HG03442 (cell line): Measurements from ENCODE around the gene PPP1R13B.

Experiments used
- ATAC-seq: cut with Tn5 transposase; IDR thresholded peaks from one replicate; pipeline ENCODE4 v1.9.1; 2021; ENCODE audit warnings: mild to moderate bottlenecking, moderate library complexity; ENCODE audit not compliant: unreplicated experiment

PPP1R13B gene

DNA sequence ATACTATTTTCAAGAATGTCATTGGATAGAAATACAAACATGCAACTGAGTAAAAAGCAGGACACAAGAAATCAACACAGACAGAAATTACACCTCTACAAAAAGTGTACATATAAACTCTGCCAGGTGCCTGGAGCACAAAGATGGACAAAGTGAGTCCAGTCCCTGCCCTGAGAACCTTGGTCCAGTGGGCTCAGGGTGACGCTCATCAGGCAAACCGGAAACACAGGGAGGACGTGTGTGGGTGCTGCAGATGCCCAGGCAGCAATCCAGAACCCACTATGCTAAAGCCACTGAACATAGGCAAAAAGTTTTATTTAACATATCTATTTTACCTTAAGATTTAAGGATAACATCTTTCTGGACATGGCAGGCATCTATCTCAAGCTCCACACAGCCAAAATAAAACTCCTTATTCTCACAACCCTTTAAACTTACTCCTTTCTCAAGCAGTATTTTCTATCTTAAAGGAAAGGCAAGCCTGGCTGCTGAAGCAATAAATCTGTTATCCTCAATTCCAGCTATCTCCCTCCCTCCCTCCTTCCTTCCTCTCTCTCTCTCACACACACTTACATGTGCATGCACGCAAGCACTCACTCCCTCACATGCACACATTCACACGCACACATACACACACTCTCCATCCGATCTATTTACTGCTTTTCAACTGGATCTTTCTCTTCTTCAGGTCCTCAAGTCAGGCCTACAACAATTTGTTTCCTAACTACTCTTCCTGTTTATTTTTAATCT lies 10.2 kb downstream of the PPP1R13B start:
- ATAC-seq, result no peak

DNA sequence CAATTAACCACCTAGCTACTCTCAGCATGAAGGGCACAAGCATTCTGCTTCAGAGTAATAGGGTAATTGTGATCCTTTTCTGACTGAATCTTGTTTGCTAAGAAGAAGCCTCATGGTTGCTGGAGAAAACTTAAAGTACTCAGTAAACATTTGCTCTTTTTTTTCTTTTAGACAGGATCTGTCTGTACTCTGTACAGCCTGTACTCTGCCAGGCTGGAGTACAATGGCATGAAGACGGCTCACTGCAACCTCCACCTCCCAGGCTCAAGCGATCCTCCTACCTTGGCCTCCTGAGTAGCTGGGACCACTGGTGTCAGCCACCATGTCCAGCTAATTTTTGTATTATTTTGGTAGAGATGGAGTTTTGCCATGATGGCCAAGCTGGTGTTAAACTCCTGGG lies 12.4 kb downstream of the PPP1R13B start:
- no peak for ATAC-seq

DNA sequence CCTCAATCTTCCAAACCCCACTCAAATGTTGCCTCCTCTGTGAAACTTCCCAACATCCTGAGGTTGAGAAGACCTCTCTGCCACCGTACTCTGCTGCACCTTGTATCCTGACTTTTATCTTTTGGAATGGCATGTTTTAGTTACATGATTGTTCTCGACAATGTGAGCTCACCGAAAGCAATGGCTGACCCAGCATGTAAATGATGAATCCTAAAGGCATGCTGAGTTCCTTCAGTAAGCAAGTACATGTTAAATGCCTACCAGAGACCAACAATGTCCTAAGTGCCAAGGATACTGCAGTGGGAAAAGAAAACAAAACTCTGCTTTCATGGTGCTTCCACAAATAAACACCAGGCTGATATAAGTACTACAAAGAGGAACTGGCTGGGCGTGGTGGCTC lies 13.7 kb downstream of the PPP1R13B start:
- ATAC-seq, result no peak

DNA sequence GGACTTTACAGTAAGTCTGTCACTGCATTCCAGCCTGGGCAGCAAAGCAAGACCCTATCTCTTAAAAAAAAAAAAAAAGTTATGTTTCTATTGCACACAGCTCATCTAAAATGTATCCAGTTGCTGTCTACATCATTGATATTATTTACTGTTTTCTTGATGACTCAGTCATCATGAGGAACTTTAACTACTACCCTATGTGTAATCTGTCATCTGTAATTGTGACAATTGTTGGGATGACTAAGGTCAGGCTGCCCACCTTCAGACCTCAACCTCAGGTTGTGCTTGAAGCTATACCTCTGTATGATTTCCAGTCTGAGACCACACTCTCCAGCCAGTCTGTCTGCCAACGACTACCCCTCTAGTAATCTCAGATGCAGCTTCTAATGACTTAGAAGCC lies 15.3 kb downstream of the PPP1R13B start:
- no peak for ATAC-seq

DNA sequence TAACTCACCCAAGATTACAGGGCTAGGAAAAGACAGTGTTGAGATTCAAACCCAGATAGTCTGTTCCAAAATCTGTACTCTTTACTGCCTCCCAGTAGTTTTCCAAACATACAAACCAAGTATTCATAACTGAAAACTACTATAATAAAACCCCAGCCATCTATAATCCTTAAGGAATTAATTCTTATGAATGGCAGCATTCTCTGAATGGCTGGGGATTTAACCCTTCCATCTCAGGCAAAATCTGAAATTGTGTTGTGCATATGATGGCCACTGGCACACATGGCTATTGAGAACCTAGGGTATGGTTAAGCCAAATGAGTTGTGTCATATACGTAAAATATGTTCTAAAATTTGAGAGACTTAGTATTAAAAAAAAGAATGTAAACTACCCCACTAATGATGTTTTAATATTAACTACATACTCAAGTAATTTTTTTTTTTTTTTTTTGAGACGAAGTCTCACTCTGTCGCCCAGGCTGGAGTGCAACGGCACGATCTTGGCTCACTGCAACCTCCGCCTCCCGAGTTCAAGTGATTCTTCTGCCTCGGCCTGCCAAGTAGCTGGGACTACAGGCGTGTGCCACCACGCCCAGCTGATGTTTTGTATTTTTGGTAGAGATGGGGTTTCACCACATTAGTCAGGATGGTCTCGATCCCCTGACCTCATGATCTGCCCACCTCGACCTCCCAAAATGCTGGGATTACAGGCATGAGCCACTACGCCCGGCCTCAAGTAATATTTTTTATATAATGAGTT lies 16.7 kb downstream of the PPP1R13B start:
- no peak for ATAC-seq

DNA sequence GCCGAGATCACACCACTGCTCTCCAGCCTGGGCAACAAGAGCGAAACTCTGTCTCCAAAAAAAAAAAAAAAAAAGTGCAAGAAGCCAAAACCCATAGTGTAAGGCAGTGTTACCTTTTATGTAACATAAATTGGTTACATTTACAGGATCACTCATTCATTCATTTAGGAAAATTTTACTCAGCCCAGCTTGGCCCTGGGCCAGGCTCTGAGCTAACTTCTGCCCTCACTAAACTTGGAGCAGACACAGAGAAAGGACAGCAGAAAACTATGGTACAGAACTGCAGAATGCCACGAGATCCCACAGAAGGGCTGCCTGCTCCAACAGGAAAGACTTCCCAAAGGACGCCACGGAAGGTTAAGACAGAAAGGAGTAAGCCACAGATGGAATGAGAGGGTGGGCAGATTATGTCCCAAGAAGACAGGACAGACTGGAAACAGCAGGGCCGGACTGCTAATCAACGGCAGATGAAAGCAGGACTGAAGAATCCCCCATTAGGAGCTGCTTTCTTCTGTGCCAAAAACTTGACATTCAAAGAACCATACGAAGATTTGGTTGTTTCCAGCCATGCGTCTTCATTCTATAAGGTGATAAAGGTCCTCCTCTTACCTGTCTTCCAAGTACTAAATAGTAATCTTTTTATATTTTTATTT lies 18.9 kb downstream of the PPP1R13B start:
- no peak for ATAC-seq

DNA sequence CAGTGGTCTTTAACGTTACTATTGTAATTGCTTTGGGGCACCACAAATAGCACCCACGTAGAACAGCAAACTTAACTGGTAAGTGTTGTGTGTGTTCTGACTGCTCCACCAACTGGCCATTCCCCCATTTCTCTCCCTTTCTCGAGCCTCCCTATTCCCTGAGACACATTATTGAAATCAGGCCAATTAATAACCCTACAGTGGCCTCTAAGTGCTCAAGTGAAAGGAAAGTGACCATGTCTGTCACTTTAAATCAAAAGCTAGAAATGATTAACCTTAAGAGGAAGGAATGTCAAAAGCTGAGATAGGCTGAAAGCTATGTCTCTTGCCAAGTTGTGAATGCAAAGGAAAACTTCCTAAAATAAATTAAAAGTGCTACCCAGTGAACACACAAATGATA lies 22.3 kb downstream of the PPP1R13B start:
- no peak for ATAC-seq

DNA sequence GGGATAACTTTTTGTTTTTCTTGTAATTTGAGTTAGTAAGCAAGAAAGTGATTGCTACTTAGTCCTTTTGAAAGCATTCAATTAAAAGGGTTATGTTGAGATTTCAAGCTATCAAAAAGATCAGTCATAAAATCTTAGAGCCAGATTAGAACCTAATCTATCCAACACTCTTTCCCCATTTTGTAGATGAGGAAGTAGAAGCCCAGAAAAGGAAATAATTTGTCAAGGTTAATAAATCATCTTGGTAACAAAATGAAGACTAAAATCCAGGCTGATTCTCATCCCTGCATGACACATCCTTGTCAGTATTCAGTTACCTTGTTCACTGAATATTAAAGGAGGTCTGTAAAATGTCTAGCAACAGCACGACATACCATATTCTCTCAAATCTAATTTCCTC lies 26.5 kb downstream of the PPP1R13B start:
- no peak for ATAC-seq

DNA sequence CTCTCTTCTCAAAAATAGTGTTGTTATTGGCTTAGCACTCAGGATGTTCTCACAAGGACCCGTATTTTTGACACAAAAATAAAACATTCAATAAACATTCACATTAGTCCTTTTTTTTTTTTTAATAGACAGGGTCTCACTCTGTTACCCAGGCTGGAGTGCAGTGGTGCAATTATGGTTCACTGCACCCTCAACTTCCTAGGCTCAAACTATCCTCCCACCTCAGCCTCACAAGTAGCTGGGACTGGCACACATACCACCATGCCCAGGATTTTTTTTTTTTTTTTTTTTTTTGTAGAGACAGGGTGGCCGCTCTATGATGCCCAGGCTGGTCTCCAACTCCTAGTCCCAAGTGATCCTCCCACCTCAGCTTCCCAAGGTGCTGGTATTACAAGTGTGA lies 27.0 kb downstream of the PPP1R13B start:
- no peak for ATAC-seq

DNA sequence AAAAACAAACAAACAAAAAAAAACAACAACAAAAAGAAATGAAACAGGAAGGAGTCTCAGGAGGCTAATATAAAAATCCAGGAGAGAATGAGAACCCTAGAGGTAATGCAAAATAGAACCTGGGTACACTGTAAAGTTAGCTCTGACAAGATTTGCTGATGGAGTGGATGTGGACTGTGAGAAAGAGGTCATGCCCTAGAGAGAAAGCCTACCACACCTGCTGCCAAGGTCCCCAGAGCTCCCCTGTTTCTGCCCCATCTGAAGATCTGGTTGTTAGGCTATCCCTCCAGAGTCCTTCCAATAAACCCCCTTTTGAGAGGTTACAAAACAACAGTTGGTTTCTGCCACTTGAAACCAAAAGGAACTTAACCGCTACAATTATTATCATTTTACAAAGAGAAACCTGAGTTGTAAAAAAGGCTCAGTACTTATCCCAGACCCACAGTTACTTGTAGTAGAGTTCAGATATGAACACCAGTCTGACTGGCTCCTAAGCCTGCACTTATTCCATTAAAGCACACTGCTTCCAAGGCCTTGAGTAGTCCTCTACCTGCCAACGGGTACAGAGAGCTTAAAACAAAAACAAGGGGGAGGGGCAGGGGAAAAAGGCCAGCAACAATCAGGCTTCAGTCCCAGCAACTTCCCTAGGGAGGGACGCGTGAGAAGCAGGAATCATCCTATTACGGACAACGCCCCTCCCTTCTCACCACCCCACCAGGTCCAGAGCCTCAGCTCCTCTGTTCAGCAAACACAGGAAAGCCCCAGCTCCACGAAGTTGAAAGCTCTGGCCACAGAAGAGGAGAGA lies 27.7 kb downstream of the PPP1R13B start:
- ATAC-seq, result no peak

DNA sequence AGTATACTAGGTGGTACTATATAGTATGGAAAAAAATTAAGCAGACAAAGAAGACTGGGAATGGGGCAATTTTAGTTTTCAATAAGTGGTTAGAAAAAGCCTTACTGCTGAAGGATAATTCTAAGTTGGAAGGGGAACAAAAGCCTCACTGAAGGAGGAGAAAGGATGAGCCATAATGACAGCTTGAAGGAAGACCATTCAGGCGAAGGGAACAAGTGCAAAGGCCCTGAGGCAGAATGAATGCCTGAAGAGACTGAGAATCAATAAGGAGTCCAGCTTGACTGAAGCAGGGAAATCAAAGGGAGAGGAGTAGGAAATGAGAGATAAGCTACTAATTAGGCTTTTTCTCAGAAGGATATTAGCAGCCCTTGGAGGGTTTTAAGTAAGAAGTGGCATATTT lies 28.5 kb downstream of the PPP1R13B start:
- no peak for ATAC-seq

DNA sequence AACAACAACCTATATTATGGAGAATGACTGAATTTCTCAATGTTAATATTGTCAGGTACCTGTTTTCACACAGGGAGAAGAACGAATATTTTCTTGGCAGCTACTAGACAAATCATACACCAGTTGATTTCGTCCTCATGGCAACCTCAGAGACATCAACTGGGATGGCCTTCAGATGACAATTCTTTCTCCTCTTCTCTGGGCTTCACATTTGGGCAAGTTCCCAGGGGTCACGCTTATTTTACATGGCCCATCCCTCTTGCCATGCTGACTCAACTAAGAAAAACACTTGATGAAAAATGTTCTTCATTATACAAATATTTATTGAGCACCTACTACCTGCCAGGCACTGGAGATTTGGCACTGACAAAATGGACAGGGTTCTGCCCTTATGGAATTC lies 29.0 kb downstream of the PPP1R13B start:
- no peak for ATAC-seq

DNA sequence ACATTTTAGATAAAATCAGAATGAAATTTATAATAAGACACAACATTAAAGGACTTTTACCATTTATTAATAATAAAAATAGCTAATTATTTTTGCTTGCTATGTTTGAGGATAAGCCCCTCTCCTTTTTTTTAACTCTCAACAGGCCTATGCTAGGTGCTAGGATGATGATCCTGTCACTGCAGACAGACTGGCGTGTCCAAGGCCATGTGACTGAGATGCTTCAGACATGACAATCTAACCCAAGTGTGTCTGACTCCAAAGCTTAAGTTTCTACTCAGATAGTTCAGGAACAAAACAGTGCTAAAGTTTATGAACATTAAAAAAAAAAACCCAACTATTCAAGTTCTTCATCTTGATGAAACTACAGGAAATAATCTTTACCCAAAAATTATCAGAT lies 29.8 kb downstream of the PPP1R13B start:
- no peak for ATAC-seq

DNA sequence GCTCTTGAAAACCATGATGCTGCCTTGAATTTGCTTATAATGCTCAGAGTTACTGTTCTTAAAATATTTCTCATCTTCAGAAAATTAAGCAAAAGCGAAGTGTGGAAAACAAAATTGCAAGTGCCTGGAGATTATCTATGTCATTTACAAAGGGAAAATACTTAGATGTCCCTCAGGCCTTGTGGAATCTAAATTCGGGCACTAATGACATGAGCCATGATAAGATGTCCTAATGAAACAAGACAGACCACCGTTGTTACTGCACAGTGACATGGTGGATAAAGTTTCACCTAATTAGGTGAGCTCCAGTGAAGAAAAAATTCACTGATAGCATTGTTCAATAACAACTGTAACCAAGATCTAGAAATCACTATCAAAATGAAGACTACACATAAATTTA lies 30.4 kb downstream of the PPP1R13B start:
- ATAC-seq, result no peak

DNA sequence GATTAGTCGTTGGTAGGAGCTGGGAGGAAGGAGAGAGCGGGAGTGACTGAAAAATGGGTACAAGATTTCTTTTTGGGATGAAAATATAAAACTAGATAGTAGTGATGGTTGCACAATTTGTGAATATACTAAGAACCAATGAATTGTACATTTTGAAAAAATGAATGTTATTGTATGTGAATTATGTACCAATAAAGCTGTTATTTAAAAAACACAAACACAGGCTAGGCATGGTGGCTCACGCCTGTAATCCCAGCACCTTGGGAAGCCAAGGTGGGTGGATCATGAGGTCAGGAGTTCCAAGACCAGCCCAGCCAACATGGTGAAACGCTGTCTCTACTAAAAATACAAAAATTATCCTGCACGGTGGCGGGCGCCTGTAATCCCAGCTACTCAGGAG lies 32.1 kb downstream of the PPP1R13B start:
- ATAC-seq, result no peak

DNA sequence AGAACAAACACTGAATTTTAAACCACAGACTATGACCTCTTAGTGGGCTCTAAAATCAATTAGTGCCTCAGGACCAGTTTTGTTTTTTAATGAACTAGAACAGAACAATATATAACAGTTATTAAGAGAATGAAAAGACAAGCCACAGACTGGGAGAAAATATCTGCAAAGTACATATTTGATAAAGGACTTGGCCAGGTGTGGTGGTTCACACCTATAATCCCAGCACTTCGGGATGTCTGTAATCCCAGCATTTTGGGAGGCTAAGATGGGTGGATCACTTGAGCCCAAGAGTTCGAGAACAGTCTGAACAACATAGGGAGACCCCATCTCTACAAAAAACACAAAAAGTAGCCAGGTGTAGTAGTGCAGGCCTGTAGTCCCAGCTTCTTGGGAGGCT lies 36.2 kb downstream of the PPP1R13B start:
- ATAC-seq, result no peak

DNA sequence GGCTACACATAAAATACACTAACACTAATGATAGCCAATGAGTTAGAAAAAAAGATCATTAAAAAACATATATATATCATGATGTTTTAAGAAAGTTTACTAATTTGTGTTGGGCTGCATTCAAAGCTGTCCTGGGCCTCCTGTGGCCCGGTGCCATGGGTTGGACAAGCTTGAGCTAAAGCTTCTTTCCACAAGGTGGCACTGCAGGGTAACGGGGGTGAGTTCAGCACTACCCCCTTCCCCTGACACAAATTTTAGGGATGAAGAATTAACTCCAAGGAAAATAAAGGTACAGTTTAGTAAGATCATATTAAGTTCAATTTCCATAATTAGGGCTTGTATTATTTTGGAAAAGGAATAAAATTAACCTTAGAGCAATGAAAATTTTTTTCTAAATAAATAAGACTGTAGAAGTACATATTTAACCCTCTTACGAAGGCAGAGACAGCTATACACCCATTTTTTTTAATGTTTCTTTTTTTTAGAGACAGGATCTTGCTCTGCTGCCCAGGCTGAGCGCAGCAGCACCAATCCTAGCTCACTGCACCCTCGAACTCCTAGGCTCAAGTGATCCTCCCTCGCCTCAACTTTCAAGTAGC lies 38.9 kb downstream of the PPP1R13B start:
- ATAC-seq, result no peak

DNA sequence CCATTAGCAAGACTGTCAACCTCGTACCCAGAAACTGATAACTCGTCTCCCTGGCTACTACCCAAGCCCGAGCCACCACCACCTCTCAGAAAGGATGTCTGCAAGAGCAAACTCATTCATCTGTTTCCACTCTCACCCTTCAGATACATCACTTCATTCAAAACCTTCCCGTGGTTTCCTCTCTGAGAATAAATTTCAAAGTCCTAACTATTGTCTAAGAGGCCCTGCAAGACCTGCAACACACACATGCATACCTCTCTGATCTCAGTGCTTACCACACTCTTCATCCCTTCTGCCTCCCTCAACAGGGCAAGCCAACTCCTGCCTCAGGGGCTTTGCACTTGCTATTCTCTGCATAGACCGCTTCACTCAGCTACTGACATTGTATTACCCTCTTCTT lies 40.6 kb downstream of the PPP1R13B start:
- ATAC-seq, result no peak

DNA sequence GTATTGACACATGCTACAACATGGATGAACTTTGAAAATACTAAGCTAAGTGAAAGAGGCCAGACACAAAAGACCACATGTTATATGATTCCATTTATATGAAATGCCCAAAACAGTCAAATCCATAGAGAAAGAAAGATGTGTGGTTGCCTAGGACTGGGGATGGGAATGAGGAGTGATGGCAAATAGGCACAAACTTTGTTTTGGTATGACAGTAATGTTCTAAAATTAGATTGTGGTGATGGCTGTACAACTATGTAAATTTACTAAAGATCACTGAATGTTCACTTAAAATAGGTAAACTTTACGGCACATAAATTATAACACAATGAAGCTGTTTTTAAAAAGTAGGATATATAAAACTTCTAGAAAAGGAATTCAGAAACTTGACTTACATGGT lies 41.7 kb downstream of the PPP1R13B start:
- ATAC-seq, result no peak

DNA sequence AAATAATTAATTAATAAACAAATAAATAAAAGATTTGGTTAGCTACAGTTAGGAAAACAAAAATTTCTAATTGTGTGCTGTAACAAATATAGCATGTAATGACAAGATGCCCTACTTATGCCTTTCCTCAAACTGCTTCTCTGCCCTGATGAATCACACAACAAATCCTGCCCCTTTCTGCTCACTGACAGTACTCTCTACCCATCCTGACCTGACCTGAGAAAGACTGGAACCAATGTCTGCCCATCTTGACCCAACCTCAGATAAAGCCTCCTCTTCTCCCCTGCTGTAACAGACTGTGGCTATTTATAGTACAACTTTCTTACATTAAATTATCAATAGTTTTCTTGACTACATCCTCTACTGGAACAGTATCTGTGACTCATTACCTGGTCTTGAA lies 43.7 kb downstream of the PPP1R13B start:
- ATAC-seq, result no peak

DNA sequence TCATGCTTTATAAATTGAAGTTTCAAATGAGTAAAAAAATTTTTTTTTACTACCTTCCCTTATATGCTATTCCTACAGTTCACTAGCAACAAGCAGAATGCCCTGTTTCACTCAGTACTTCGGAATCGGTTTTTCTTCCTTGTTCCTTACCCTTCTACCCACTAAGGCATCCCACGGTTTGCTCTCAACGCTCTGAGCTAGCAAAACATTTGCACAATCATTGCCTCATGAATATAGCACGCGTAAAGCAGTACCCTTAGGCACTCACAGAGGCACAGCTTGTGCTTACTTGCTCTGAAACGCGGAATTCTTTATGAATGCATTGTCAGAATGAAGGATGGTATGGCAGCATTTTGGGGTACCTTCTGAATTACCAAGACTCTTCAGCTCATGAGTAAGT lies 45.0 kb downstream of the PPP1R13B start:
- no peak for ATAC-seq
